Activated effector memory CD4-positive, alpha-beta T cell treated with Interleukin-2 at 50 U/mL for 16 hours (primary cell): ENCODE measurements around the gene SP9.

Experiments
- DNase-seq: peaks from one replicate; pipeline ENCODE4 v3.0.0-alpha.2; 2020

The SP9 gene

GRCh38 chr2:174333372-174334277 is 1.1 kb upstream of the SP9 start:
- no peak for DNase-seq

GRCh38 chr2:174334278-174334715 is 457 bp upstream of the SP9 start:
- no peak for DNase-seq

GRCh38 chr2:174335254-174335987 is 667 bp downstream of the SP9 start:
- DNase-seq = no peak

GRCh38 chr2:174335988-174336500 is 1.3 kb downstream of the SP9 start:
- DNase-seq = no peak

GRCh38 chr2:174336501-174337336 is 2.0 kb downstream of the SP9 start:
- DNase-seq = no peak

- no peak for DNase-seq
Measured at GRCh38 chr2:174337337-174338146, 2.8 kb downstream of the SP9 start.

- DNase-seq = no peak
Measured at GRCh38 chr2:174338147-174338605, 3.4 kb downstream of the SP9 start.

GRCh38 chr2:174338671-174339560 is 4.2 kb downstream of the SP9 start:
- no peak for DNase-seq

- no peak for DNase-seq
Measured at GRCh38 chr2:174339561-174340399, 5.0 kb downstream of the SP9 start.

GRCh38 chr2:174340400-174341292 is 5.9 kb downstream of the SP9 start:
- no peak for DNase-seq

- peak; percentile 82 for DNase-seq
Measured at GRCh38 chr2:174341293-174341994, 6.7 kb downstream of the SP9 start.

GRCh38 chr2:174341995-174342685 is 7.4 kb downstream of the SP9 start:
- DNase-seq = no peak

- no peak for DNase-seq
Measured at GRCh38 chr2:174342686-174343342, 8.1 kb downstream of the SP9 start.

GRCh38 chr2:174343343-174343622 is 8.5 kb downstream of the SP9 start:
- no peak for DNase-seq

GRCh38 chr2:174343623-174344455 is 9.1 kb downstream of the SP9 start:
- DNase-seq = no peak
